MCF 10A (cell line): ENCODE measurements around the gene MICALL1. TPM values are rescaled to one million over a fixed set of nuclear protein-coding genes. Genes with fewer than 3 reads are reported as not detected.
A peak's percentile ranks its signal among the peaks of the same experiment; 100 is the strongest.
"Not testable (repeated sequence)": the region's sequence is repeated elsewhere in the genome, so short reads cannot be mapped to it uniquely, and the experiment has no call there.

Experiments used
- BruUV-seq: library from RNA; stranded (reverse); fragments of 400-500 nt; replicated peaks from 2 replicates; lab custom pipeline; 2021; lab: Mats Ljungman, UMichigan
- CTCF ChIA-PET: fragments of 300-600 bp; sonication (Branson Sonifier 250); formaldehyde crosslinking; extraction: SDS; loops from one replicate; lab custom pipeline; 2021; ENCODE audit warnings: antibody characterized with exemption, inconsistent platforms; lab: Yijun Ruan, JAX
- POLR2A ChIA-PET: fragments of 300-600, 350-650 bp; sonication (Branson Sonifier 250); formaldehyde crosslinking; extraction: SDS; loops from one replicate; lab custom pipeline; 2020; ENCODE audit warnings: antibody characterized with exemption, inconsistent platforms; lab: Yijun Ruan, JAX
- DNase-seq: peaks from one replicate; pipeline ENCODE4 v3.0.0-alpha.2; 2018; ENCODE audit not compliant: unreplicated experiment
- H3K27ac Mint-ChIP-seq: one replicate; pipeline ENCODE4 v1.8.0; 2022; ENCODE audit warnings: mild to moderate bottlenecking, low read depth, mixed read lengths; ENCODE audit not compliant: unreplicated experiment
- H3K27me3 Mint-ChIP-seq: one replicate; pipeline ENCODE4 v1.8.0; 2022; ENCODE audit warnings: mixed read lengths; ENCODE audit not compliant: insufficient read depth, unreplicated experiment
- H3K36me3 Mint-ChIP-seq: one replicate; pipeline ENCODE4 v1.8.0; 2022; ENCODE audit warnings: mild to moderate bottlenecking, moderate library complexity, mixed read lengths; ENCODE audit not compliant: insufficient read depth, unreplicated experiment
- H3K4me1 Mint-ChIP-seq: one replicate; pipeline ENCODE4 v1.8.0; 2022; ENCODE audit warnings: mixed read lengths; ENCODE audit not compliant: insufficient read depth, unreplicated experiment
- H3K4me3 Mint-ChIP-seq: one replicate; pipeline ENCODE4 v1.8.0; 2022; ENCODE audit warnings: mild to moderate bottlenecking, moderate library complexity, mixed read lengths; ENCODE audit not compliant: unreplicated experiment
- H3K9me3 Mint-ChIP-seq: one replicate; pipeline ENCODE4 v1.8.0; 2022; ENCODE audit warnings: mixed read lengths; ENCODE audit not compliant: unreplicated experiment
- CTCF ChIP-seq: fragments of 200-600 bp; IDR thresholded peaks from one replicate; pipeline ENCODE4 v1.8.0; 2022; ENCODE audit warnings: antibody characterized with exemption, mild to moderate bottlenecking; ENCODE audit not compliant: unreplicated experiment
- intact Hi-C: fragments of 100-400 bp; cut with micrococcal nuclease; formaldehyde crosslinking; loops from 2 replicates; pipeline ENCODE4 v1.14.1; 2022
- total RNA-seq: library from RNA; stranded (reverse); gene quantifications from 2 replicates; pipeline ENCODE4 v1.2.3, GENCODE V29; 2022

The MICALL1 gene
- total RNA-seq, 1 experiment from 2014 or later = 165 TPM

GRCh38 chr22:37947142-37947795 is 41.2 kb downstream of the MICALL1 start:
- H3K27me3 Mint-ChIP-seq, H3K4me3 Mint-ChIP-seq, DNase-seq, H3K9me3 Mint-ChIP-seq, BruUV-seq, intact Hi-C loops, H3K4me1 Mint-ChIP-seq, H3K27ac Mint-ChIP-seq: not testable (repeated sequence)
- POLR2A ChIA-PET = interaction anchor here (0.6 to 0.9 kb wide), 3 partner anchors 9 to 254 kb away, joined by 3 to 4 read pairs (median 3); partner anchors contain the start of gene MICALL1
- CTCF ChIA-PET = interaction anchor here (1.0 kb wide), 1 partner anchor 12 kb away, joined by 5 read pairs; no protein-coding TSS in a partner anchor
- H3K36me3 Mint-ChIP-seq = peaks cover 37% of the 10 kb centered on the region

- POLR2A ChIA-PET = interaction anchor here (2.5 to 3.9 kb wide), 2 partner anchors 43 to 54 kb away, joined by 7 to 27 read pairs; no protein-coding TSS in a partner anchor
- no peaks in the 10 kb centered on the region for H3K27me3 Mint-ChIP-seq
- CTCF ChIA-PET = interaction anchor here (0.7 to 1.6 kb wide), 2 partner anchors 13 to 26 kb away, joined by 3 to 5 read pairs; no protein-coding TSS in a partner anchor
- intact Hi-C loops = no loop called here
- H3K9me3 Mint-ChIP-seq = no peaks in the 10 kb centered on the region
- BruUV-seq = no TSS peak
- H3K4me1 Mint-ChIP-seq = peaks cover 12% of the 10 kb centered on the region
- H3K36me3 Mint-ChIP-seq = peaks cover 24% of the 10 kb centered on the region
- no peak for DNase-seq
- no peak overlapping the region for H3K4me3 Mint-ChIP-seq
- no peak for TF ChIP-seq CTCF
- no peak overlapping the region for H3K27ac Mint-ChIP-seq
Measured at GRCh38 chr22:37951305-37951704, 45.2 kb downstream of the MICALL1 start.

- Mint-ChIP-seq H3K36me3 (peaks cover 32% of the 10 kb centered on the region), H3K4me1 (peaks cover 13% of the 10 kb centered on the region), H3K27ac (peak overlapping the region; percentile 84), H3K4me3 (peak overlapping the region; percentile 76)
- not testable (repeated sequence) for BruUV-seq, DNase-seq, H3K27me3 Mint-ChIP-seq, H3K9me3 Mint-ChIP-seq
- ChIA-PET CTCF (interaction anchor here (0.9 to 1.5 kb wide), 4 partner anchors 19 to 87 kb away, joined by 3 to 6 read pairs (median 4); partner anchors contain the start of gene MICALL1), POLR2A (interaction anchor here (0.7 to 3.9 kb wide), 8 partner anchors 10 to 319 kb away, joined by 3 to 27 read pairs (median 9); partner anchors contain the start of genes ANKRD54 and GCAT)
- intact Hi-C loops = loop anchor here (1.0 kb wide), 1 partner anchor 18 kb away; no protein-coding TSS in a partner anchor
Measured at GRCh38 chr22:37952629-37953028, 46.5 kb downstream of the MICALL1 start.

GRCh38 chr22:37953062-37953436 is 47.0 kb downstream of the MICALL1 start:
- no peak for TF ChIP-seq CTCF
- H3K36me3 Mint-ChIP-seq = peaks cover 36% of the 10 kb centered on the region
- CTCF ChIA-PET = interaction anchor here (0.6 to 2.1 kb wide), 7 partner anchors 19 to 88 kb away, joined by 3 to 10 read pairs (median 4); no protein-coding TSS in a partner anchor
- H3K9me3 Mint-ChIP-seq = no peaks in the 10 kb centered on the region
- no peaks in the 10 kb centered on the region for H3K27me3 Mint-ChIP-seq
- BruUV-seq = no TSS peak
- peak overlapping the region; percentile 76 for H3K4me3 Mint-ChIP-seq
- peaks cover 17% of the 10 kb centered on the region for H3K4me1 Mint-ChIP-seq
- intact Hi-C loops = loop anchor here (1.0 kb wide), 1 partner anchor 19 kb away; no protein-coding TSS in a partner anchor
- DNase-seq = no peak
- POLR2A ChIA-PET = interaction anchor here (0.7 to 3.9 kb wide), 17 partner anchors 10 to 294 kb away, joined by 3 to 32 read pairs (median 7); partner anchors contain the start of genes ANKRD54, GCAT, MICALL1 and PDXP
- H3K27ac Mint-ChIP-seq = peak overlapping the region; percentile 84
